ENCODE data around the gene ISM2. TPM values are rescaled to one million over a fixed set of nuclear protein-coding genes. Genes with fewer than 3 reads are reported as not detected.

The ISM2 gene
- total and polyA plus RNA-seq, 2 of the 13 experiments (the other 11 are each of a cell fraction or from before 2014, with no cell fraction given): 1.8 to 40.7 TPM

- no peak for TF ChIP-seq ZMYM3 (CRISPR knock-in tag; IDR thresholded peaks at IDR 0.05)
Observed at GRCh38 chr14:77457115-77457521, 41.5 kb downstream of the ISM2 start (continued).

- POLR2A ChIA-PET: no interaction called here
- Histone ChIP-seq H3K9me3 (ENCODE audit: low read length) (no peaks in the 10 kb centered on the region), H3K79me2 (ENCODE audit: insufficient read depth, low read length) (peaks cover 43% of the 10 kb centered on the region), H3K4me1 (ENCODE audit: insufficient read depth, low read length) (peaks cover 35% of the 10 kb centered on the region), H3K27ac (ENCODE audit: extremely low read length, insufficient read depth, low read length) (no peak overlapping the region), H3K4me2 (ENCODE audit: low read depth, low read length) (peak overlapping the region; percentile 73), H3K4me3 (replicated peaks in 1 of 3; ENCODE audit: insufficient read depth in 1 of 3, low read depth in 2 of 3, low read length in 3 of 3) (peak overlapping the region; percentile 75 to 98 (median 90); a peak in 5 of 6 replicates), H2AFZ (ENCODE audit: low read length) (no peak overlapping the region), H4K20me1 (ENCODE audit: insufficient read depth, low read length) (peaks cover 8% of the 10 kb centered on the region), H3K27me3 (ENCODE audit: control insufficient read depth in 1 of 2, insufficient read depth in 2 of 2, low read length in 2 of 2) (no peaks in the 10 kb centered on the region; a peak in 1 of 5 replicates), H3K9ac (ENCODE audit: insufficient read depth, low read depth, low read length) (peak overlapping the region; percentile 89; the same call in 1 of the 2 replicates), H3K36me3 (replicated peaks in 1 of 2; ENCODE audit: control insufficient read depth in 1 of 2, insufficient read depth in 2 of 2, low read length in 2 of 2) (peaks cover 10 to 20% of the 10 kb centered on the region in 2 experiments)
- ATAC-seq (no peak), FAIRE-seq (no peak), DNase-seq (ENCODE audit: low spot score) (no peak)
- CTCF ChIA-PET (ENCODE audit: low intra/inter-chr PET ratio, low total read pairs): no interaction called here
- in situ Hi-C loops (cut with HindIII; ENCODE audit: extremely low pct_ligation_motif_present, low pct_unique_long_range_greater_than_20kb) (loop anchor here (5.0 kb wide), 1 partner anchor 96 kb away; no protein-coding TSS in a partner anchor), intact Hi-C loops (cut with micrococcal nuclease; ENCODE audit: unreplicated experiment) (loop anchor here (5.0 kb wide), 1 partner anchor 134 kb away; the partner anchor contains the start of genes GSTZ1 and POMT2)
- TF ChIP-seq HMGA1 (CRISPR knock-in tag; conservative IDR thresholded peaks at IDR 0.05): no peak
- TF ChIP-seq ZNF629 (CRISPR knock-in tag; conservative IDR thresholded peaks at IDR 0.05): peak; percentile 72; the same call in 1 of the 2 replicates
- BruUV-seq (replicated peaks): no TSS peak
- WGBS (ENCODE audit: low lambda C conversion rate): 45% methylated on average over 2 of the region's 2 CpGs
Observed at GRCh38 chr14:77455966-77456640, 42.5 kb downstream of the ISM2 start.

- no peak overlapping the region for H3K4me2 ChIP-seq (ENCODE audit: low read depth, low read length)
- no peaks in the 10 kb centered on the region for H3K79me2 ChIP-seq (ENCODE audit: insufficient read depth, low read length)
- H4K20me1 ChIP-seq (ENCODE audit: insufficient read depth, low read length): no peaks in the 10 kb centered on the region
- ATAC-seq (no peak), DNase-seq (ENCODE audit: low spot score) (no peak), FAIRE-seq (no peak)
- no peaks in the 10 kb centered on the region for H3K9me3 ChIP-seq (ENCODE audit: low read length)
- no peak overlapping the region for H2AFZ ChIP-seq (ENCODE audit: low read length)
- CTCF ChIA-PET (ENCODE audit: low intra/inter-chr PET ratio, low total read pairs): no interaction called here
- no peak overlapping the region for H3K4me3 ChIP-seq (replicated peaks in 1 of 3; ENCODE audit: insufficient read depth in 1 of 3, low read depth in 2 of 3, low read length in 3 of 3)
- in situ Hi-C loops (cut with HindIII; ENCODE audit: extremely low pct_ligation_motif_present, low pct_unique_long_range_greater_than_20kb) (no loop called here), intact Hi-C loops (cut with micrococcal nuclease; ENCODE audit: unreplicated experiment) (no loop called here)
- H3K4me1 ChIP-seq (ENCODE audit: insufficient read depth, low read length): no peaks in the 10 kb centered on the region
- BruUV-seq (replicated peaks): no TSS peak
- no peak overlapping the region for H3K9ac ChIP-seq (ENCODE audit: insufficient read depth, low read depth, low read length)
- H3K27ac ChIP-seq (ENCODE audit: extremely low read length, insufficient read depth, low read length): no peak overlapping the region
- H3K27me3 ChIP-seq (ENCODE audit: control insufficient read depth in 1 of 2, insufficient read depth in 2 of 2, low read length in 2 of 2): no peaks in the 10 kb centered on the region; a peak in 1 of 5 replicates
- peaks cover 3 to 36% of the 10 kb centered on the region in 2 experiments for H3K36me3 ChIP-seq (replicated peaks in 1 of 2; ENCODE audit: control insufficient read depth in 1 of 2, insufficient read depth in 2 of 2, low read length in 2 of 2)
- POLR2A ChIA-PET: no interaction called here
- 98% methylated on average over 2 of the region's 2 CpGs for WGBS (ENCODE audit: low lambda C conversion rate)
- TF ChIP-seq KLF15 (CRISPR knock-in tag; IDR thresholded peaks at IDR 0.05; ENCODE audit: borderline replicate concordance) (no peak), MTA3 (CRISPR knock-in tag; IDR thresholded peaks at IDR 0.05) (no peak), ZNF407 (CRISPR knock-in tag; IDR thresholded peaks at IDR 0.05; ENCODE audit: not compliant biosample characterization) (no peak), ATRX (CRISPR knock-in tag; IDR thresholded peaks at IDR 0.05; ENCODE audit: borderline replicate concordance) (no peak)
Observed at GRCh38 chr14:77442196-77442595, 56.4 kb downstream of the ISM2 start.

Measured in HepG2 (cell line).